Neural progenitor cell (in vitro differentiated cells): ENCODE measurements around the gene CAMKMT. TPM values are rescaled to one million over a fixed set of nuclear protein-coding genes. Genes with fewer than 3 reads are reported as not detected.

ENCODE experiments used
- DNase-seq: peaks from one replicate; pipeline ENCODE4 v3.0.0-alpha.2; 2016; ENCODE audit warnings: low spot score
- H2AFZ ChIP-seq: fragments of 200-600 bp; sonication (generic); replicated peaks from 2 replicates; pipeline ENCODE4 v1.6.1; 2016; ENCODE audit warnings: antibody characterized with exemption
- H3F3A ChIP-seq: fragments of 200-600 bp; sonication (generic); 2 replicates; pipeline ENCODE4 v1.6.1; 2016; ENCODE audit warnings: antibody characterized with exemption, low read depth
- H3K27ac ChIP-seq: fragments of 200-600 bp; sonication (generic); 2 replicates; pipeline ENCODE4 v1.5.1; 2016; ENCODE audit warnings: mild to moderate bottlenecking
- H3K27me3 ChIP-seq: fragments of 200-600 bp; sonication (generic); 2 replicates; pipeline ENCODE4 v1.6.1; 2016; ENCODE audit warnings: mild to moderate bottlenecking, moderate library complexity
- H3K36me3 ChIP-seq: fragments of 200-600 bp; sonication (generic); 2 replicates; pipeline ENCODE4 v1.5.1; 2016
- H3K4me1 ChIP-seq: fragments of 200-600 bp; sonication (generic); 2 replicates; pipeline ENCODE4 v1.6.1; 2016; ENCODE audit warnings: mixed run types
- H3K4me2 ChIP-seq: fragments of 200-600 bp; sonication (generic); 2 replicates; pipeline ENCODE4 v1.6.1; 2016
- H3K4me3 ChIP-seq: fragments of 200-600 bp; sonication (generic); 2 replicates; pipeline ENCODE4 v1.5.1; 2016
- H3K79me2 ChIP-seq: fragments of 200-600 bp; sonication (generic); 2 replicates; pipeline ENCODE4 v1.6.1; 2016; ENCODE audit warnings: low read depth
- H3K9ac ChIP-seq: fragments of 200-600 bp; sonication (generic); 2 replicates; pipeline ENCODE4 v1.6.1; 2016
- H3K9me3 ChIP-seq: fragments of 200-600 bp; sonication (generic); 2 replicates; pipeline ENCODE4 v1.5.1; 2016; ENCODE audit warnings: low read depth
- H4K20me1 ChIP-seq: fragments of 200-600 bp; sonication (generic); 2 replicates; pipeline ENCODE4 v1.6.1; 2016; ENCODE audit warnings: low read depth
- H3K27ac Mint-ChIP-seq: 3 replicates; pipeline ENCODE4 v1.8.0; 2021; ENCODE audit warnings: mixed read lengths
- H3K27me3 Mint-ChIP-seq: 2 replicates; pipeline ENCODE4 v1.8.0; 2022; ENCODE audit warnings: low read depth, mild to moderate bottlenecking, inconsistent platforms, moderate library complexity, mixed read lengths; ENCODE audit not compliant: insufficient read depth
- H3K36me3 Mint-ChIP-seq: 3 replicates; pipeline ENCODE4 v1.8.0; 2021; ENCODE audit warnings: mixed read lengths
- H3K4me1 Mint-ChIP-seq: 3 replicates; pipeline ENCODE4 v1.8.0; 2021; ENCODE audit warnings: mixed read lengths
- H3K4me3 Mint-ChIP-seq: 3 replicates; pipeline ENCODE4 v1.8.0; 2021; ENCODE audit warnings: mild to moderate bottlenecking, moderate library complexity, mixed read lengths
- H3K9me3 Mint-ChIP-seq: 3 replicates; pipeline ENCODE4 v1.8.0; 2020; ENCODE audit warnings: mixed read lengths
- EZH2 ChIP-seq: fragments of 200-600 bp; sonication (generic); IDR thresholded peaks from 2 replicates; pipeline ENCODE4 v1.6.1; 2017; ENCODE audit warnings: antibody characterized with exemption, mild to moderate bottlenecking, moderate library complexity
- EZH2phosphoT487 ChIP-seq: fragments of 200-600 bp; sonication (generic); IDR thresholded peaks from 2 replicates; pipeline ENCODE4 v1.6.1; 2017; ENCODE audit warnings: antibody characterized with exemption
- total RNA-seq: library from RNA; depleted of rRNA; stranded (reverse); fragments of >200 nt; gene quantifications from 2 replicates; pipeline ENCODE4 v1.2.3, GENCODE V29; 2015; ENCODE audit warnings: low replicate concordance
- TF ChIP-seq, protein P1 (sequence below): fragments of 200-600 bp; sonication (generic); IDR thresholded peaks from 2 replicates; pipeline ENCODE4 v1.5.1; 2017; ENCODE audit warnings: antibody characterized with exemption, mild to moderate bottlenecking

The CAMKMT gene
- total RNA-seq, 1 donor from 2014 or later, result 28.5 TPM

DNA sequence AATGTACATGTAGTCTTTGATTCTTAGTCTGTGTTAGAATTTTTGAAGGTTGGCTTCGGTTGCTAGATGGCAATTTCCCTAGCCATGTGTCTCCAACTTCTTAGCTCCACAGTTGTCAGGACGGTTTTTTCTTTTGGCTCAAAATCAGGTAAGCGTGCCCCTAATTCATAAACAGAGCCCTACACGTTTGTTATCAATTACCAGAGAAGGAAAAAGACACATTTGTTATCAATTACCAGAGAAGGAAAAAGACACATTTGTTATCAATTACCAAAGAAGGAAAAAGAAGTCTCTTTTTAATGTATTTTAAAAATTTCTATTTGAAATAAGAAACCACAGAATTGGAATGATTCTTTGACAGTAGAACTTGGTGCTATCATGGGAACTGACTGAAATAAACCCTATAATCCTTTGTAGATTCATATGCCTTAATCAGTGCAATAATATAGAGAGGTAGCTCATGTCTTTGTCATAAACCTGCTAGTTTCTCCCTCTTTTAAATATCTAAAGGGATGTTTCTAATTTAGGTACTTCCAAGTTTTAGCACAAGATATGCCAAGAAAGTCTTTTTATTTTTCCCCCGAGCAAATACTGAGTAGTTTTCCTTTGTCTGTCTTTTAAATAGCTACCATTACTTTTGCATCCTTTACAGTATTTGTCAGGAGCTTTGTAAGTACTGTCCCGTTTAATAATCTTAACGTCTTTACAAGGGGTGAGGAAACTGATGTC, 35.9 kb downstream of the CAMKMT start:
- Histone ChIP-seq H3K27me3 (no peaks in the 10 kb centered on the region), H2AFZ (no peak overlapping the region), H3K36me3 (no peaks in the 10 kb centered on the region), H3K79me2 (peaks cover 52% of the 10 kb centered on the region), H3F3A (peaks cover 50% of the 10 kb centered on the region), H4K20me1 (no peaks in the 10 kb centered on the region), H3K9me3 (no peaks in the 10 kb centered on the region), H3K9ac (no peak overlapping the region), H3K27ac (peak overlapping the region; percentile 89), H3K4me2 (peak overlapping the region; percentile 64), H3K4me3 (peak overlapping the region; percentile 16), H3K4me1 (peaks cover 54% of the 10 kb centered on the region)
- Mint-ChIP-seq H3K27me3 (no peaks in the 10 kb centered on the region), H3K9me3 (no peaks in the 10 kb centered on the region), H3K4me3 (no peak overlapping the region), H3K4me1 (peaks cover 8% of the 10 kb centered on the region), H3K36me3 (no peaks in the 10 kb centered on the region), H3K27ac (no peak overlapping the region)
- TF ChIP-seq EZH2 (no peak), EZH2phosphoT487 (no peak)
- TF ChIP-seq, protein P1, sequence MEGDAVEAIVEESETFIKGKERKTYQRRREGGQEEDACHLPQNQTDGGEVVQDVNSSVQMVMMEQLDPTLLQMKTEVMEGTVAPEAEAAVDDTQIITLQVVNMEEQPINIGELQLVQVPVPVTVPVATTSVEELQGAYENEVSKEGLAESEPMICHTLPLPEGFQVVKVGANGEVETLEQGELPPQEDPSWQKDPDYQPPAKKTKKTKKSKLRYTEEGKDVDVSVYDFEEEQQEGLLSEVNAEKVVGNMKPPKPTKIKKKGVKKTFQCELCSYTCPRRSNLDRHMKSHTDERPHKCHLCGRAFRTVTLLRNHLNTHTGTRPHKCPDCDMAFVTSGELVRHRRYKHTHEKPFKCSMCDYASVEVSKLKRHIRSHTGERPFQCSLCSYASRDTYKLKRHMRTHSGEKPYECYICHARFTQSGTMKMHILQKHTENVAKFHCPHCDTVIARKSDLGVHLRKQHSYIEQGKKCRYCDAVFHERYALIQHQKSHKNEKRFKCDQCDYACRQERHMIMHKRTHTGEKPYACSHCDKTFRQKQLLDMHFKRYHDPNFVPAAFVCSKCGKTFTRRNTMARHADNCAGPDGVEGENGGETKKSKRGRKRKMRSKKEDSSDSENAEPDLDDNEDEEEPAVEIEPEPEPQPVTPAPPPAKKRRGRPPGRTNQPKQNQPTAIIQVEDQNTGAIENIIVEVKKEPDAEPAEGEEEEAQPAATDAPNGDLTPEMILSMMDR, result no peak
- DNase-seq, result no peak

DNA sequence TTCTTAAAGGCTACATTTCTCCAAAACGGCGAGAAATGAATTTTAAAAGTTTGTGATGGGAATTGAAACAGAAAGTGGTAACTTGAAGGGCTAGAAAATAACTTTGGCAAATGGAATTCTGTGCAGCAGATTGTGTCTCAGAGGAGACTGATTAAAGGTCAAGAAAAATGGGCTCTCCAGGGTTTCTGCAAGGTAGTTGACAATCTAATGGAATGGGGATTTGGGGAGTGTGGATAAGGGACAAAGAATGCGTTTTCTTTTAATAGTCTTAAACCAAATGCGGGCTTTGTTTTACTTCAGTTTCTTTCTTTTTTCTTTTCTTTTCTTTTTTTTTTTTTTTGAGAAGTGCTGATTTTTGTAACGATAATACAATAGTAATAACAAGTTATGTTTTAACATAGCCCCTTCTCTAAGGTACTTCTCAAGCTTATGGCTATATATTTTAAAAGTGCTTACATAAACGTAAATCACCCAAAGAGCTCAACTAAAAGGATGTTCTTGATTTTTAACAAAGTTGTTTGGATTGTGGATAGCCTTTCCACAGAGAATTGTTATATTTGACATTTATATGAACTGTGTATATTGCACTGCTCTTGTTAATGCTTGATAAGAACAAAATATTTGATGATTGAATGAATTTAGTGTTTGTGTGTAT, 36.6 kb downstream of the CAMKMT start:
- Histone ChIP-seq H3K4me3 (peak overlapping the region; percentile 16), H3K36me3 (no peaks in the 10 kb centered on the region), H4K20me1 (no peaks in the 10 kb centered on the region), H3K79me2 (peaks cover 44% of the 10 kb centered on the region), H3K27ac (peak overlapping the region; percentile 89), H3F3A (peaks cover 53% of the 10 kb centered on the region), H3K4me1 (peaks cover 59% of the 10 kb centered on the region), H2AFZ (no peak overlapping the region), H3K4me2 (peak overlapping the region; percentile 64), H3K9ac (no peak overlapping the region), H3K27me3 (no peaks in the 10 kb centered on the region), H3K9me3 (no peaks in the 10 kb centered on the region)
- TF ChIP-seq EZH2 (no peak), EZH2phosphoT487 (no peak)
- TF ChIP-seq, protein P1, result no peak
- Mint-ChIP-seq H3K4me1 (peaks cover 8% of the 10 kb centered on the region), H3K36me3 (no peaks in the 10 kb centered on the region), H3K27ac (no peak overlapping the region), H3K27me3 (no peaks in the 10 kb centered on the region), H3K9me3 (no peaks in the 10 kb centered on the region), H3K4me3 (no peak overlapping the region)
- DNase-seq, result peak; percentile 76

DNA sequence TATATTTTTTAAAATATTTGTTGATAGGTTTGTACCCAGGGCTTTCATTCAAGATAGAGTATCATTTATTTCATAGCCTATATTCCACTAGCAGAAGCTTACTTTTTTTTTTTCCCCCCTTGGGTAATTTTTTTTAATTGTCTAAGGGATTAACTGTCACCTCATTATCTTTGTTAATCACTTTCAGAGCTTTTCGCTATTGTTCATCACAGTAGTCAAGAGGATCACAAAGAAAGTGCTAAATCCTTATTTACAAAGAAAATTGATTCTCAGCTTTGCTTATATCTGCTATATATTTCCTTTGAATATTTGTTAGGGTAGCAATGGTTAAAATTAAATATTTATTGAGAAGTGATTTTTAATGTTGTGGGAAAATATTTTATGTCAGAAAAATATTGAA, 59.0 kb downstream of the CAMKMT start:
- Mint-ChIP-seq H3K4me3 (no peak overlapping the region), H3K27me3 (no peaks in the 10 kb centered on the region), H3K9me3 (peaks cover 5% of the 10 kb centered on the region), H3K36me3 (no peaks in the 10 kb centered on the region), H3K27ac (no peak overlapping the region), H3K4me1 (no peaks in the 10 kb centered on the region)
- H3F3A ChIP-seq, result peaks cover 31% of the 10 kb centered on the region
- H3K36me3 ChIP-seq, result peaks cover 13% of the 10 kb centered on the region
- no peaks in the 10 kb centered on the region for H4K20me1 ChIP-seq
- no peak overlapping the region for H2AFZ ChIP-seq
- peak overlapping the region; percentile 24 for H3K27ac ChIP-seq
- peaks cover 11% of the 10 kb centered on the region for H3K9me3 ChIP-seq
- peak overlapping the region; percentile 59 for H3K4me2 ChIP-seq
- H3K27me3 ChIP-seq, result no peaks in the 10 kb centered on the region
- DNase-seq, result peak; percentile 67
- TF ChIP-seq EZH2phosphoT487 (peak; percentile 81), EZH2 (no peak)
- TF ChIP-seq, protein P1, result no peak
- H3K4me1 ChIP-seq, result peaks cover 29% of the 10 kb centered on the region
- H3K4me3 ChIP-seq, result no peak overlapping the region
- no peak overlapping the region for H3K9ac ChIP-seq
- peaks cover 71% of the 10 kb centered on the region for H3K79me2 ChIP-seq
